Lower leg skin (tissue), 4 donors: ENCODE data around the gene GNAS-AS1. TPM values are rescaled to one million over a fixed set of nuclear protein-coding genes. Genes with fewer than 3 reads are reported as not detected.

ENCODE experiments used
- DNase-seq, 2 donors: peaks; one replicate each; pipeline ENCODE4 v3.0.0-alpha.2; 2019; ENCODE audit warnings: low spot score in 2 of 2
- H3K4me3 ChIP-seq: fragments of 200-600 bp; sonication (generic); 2 replicates; pipeline ENCODE4 v1.5.1; 2017; ENCODE audit warnings: mild to moderate bottlenecking, low read depth; ENCODE audit not compliant: poor library complexity, severe bottlenecking
- POLR2A ChIP-seq, 2 donors: fragments of 450-650 bp; IDR thresholded peaks; one replicate each; pipeline ENCODE4 v1.6.1; 2016 to 2017; ENCODE audit warnings: antibody characterized with exemption in 2 of 2, mild to moderate bottlenecking in 1 of 2, moderate library complexity in 1 of 2
- WGBS, 2 donors: methylation state at CpG; one replicate each; pipeline ENCODE4 v1.1.5; 2018; 5-methylcytosine and 5-hydroxymethylcytosine counted together
- intact Hi-C: fragments of 100-400 bp; cut with DNase I; formaldehyde crosslinking; loops from one replicate; pipeline ENCODE4 v1.15.0; 2023; ENCODE audit warnings: low total_unique reads
- total RNA-seq, 4 donors: library from RNA; depleted of rRNA; stranded (reverse); fragments of >200 nt; gene quantifications; one replicate each; pipeline ENCODE4 v1.1.0, GENCODE V29; 2016
- TF ChIP-seq, protein P1 (sequence below), 3 donors: fragments of 450-650 bp; IDR thresholded peaks; one replicate each; pipeline ENCODE4 v1.5.1; 2016; ENCODE audit warnings: antibody characterized with exemption in 3 of 3, mild to moderate bottlenecking in 3 of 3, moderate library complexity in 2 of 3

GNAS-AS1 gene
- total RNA-seq, 4 donors from 2014 or later: 0.39 TPM; not detected in 3

DNA sequence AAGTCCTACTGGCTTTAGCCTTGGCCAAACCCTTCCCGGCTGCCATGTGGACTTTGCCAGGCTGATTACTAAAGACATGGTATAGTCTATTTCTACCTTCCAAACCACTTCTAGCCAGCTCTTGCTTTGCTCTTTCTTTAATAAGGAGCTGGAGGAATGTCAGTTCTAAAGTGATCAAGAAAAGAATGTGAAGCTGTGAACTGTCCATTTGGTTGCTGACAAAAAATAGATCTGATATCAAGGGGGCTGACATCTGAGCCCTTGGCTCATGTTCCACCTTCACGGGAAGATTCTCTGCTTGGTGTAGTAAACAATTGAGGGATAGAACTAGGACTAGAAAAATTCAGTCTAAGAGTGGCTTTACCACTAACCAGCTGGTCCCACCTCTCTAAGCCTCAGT is 22.6 kb downstream of the GNAS-AS1 start:
- TF ChIP-seq, protein P1, sequence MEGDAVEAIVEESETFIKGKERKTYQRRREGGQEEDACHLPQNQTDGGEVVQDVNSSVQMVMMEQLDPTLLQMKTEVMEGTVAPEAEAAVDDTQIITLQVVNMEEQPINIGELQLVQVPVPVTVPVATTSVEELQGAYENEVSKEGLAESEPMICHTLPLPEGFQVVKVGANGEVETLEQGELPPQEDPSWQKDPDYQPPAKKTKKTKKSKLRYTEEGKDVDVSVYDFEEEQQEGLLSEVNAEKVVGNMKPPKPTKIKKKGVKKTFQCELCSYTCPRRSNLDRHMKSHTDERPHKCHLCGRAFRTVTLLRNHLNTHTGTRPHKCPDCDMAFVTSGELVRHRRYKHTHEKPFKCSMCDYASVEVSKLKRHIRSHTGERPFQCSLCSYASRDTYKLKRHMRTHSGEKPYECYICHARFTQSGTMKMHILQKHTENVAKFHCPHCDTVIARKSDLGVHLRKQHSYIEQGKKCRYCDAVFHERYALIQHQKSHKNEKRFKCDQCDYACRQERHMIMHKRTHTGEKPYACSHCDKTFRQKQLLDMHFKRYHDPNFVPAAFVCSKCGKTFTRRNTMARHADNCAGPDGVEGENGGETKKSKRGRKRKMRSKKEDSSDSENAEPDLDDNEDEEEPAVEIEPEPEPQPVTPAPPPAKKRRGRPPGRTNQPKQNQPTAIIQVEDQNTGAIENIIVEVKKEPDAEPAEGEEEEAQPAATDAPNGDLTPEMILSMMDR (IDR thresholded peaks at IDR 0.05): no peak
- WGBS, 2 donors: 94 to 98% methylated on average over 2 of the region's 2 CpGs
- no peak for DNase-seq
- intact Hi-C loops: no loop called here
- H3K4me3 ChIP-seq: no peak overlapping the region

DNA sequence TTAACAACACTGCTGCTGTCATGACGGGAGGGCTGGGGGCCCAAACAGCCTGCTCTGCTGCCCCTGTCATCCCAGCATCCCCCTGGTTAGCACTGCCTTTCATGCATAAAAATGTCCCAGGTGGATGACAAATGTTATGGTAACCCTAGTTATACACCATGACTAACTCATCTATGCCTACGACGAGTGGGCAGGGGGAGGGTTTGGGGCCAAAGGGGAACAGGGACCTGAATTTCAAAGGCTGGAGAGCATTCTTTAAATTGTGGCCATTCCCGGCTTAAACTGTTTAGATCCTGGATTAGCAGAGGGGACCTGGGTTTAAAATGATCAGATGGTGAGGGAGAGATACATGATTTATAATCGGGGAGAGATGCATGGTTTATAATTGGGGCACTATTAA is 24.4 kb downstream of the GNAS-AS1 start:
- no peak overlapping the region for H3K4me3 ChIP-seq
- intact Hi-C loops: no loop called here
- 84 to 93% methylated on average over 5 of the region's 5 CpGs for WGBS, 2 donors
- no peak for DNase-seq
- TF ChIP-seq POLR2A (IDR thresholded peaks at IDR 0.05): no peak
- TF ChIP-seq, protein P1 (IDR thresholded peaks at IDR 0.05): no peak

DNA sequence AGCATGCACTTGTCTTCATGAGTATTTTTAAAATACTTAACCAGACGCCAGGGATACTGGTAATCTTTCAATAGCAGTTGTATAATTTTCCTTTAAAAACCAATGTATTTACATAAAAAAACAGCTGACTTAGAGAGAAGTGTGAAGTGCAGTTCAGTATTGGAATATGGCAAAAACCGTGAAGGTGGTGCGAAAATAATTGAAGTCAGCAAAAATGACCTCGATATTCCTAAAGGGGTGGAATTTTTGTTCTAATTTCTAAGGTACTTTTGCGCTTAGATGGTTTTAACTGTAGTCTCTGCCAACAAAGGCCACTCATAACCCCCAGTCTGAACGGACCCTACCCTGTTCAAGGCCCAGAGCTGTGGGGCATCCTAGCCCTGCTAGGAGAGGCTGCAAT is 25.3 kb downstream of the GNAS-AS1 start:
- 91 to 94% methylated on average over 6 of the region's 6 CpGs for WGBS, 2 donors
- intact Hi-C loops: no loop called here
- TF ChIP-seq POLR2A (IDR thresholded peaks at IDR 0.05): no peak
- TF ChIP-seq, protein P1 (IDR thresholded peaks at IDR 0.05): no peak

DNA sequence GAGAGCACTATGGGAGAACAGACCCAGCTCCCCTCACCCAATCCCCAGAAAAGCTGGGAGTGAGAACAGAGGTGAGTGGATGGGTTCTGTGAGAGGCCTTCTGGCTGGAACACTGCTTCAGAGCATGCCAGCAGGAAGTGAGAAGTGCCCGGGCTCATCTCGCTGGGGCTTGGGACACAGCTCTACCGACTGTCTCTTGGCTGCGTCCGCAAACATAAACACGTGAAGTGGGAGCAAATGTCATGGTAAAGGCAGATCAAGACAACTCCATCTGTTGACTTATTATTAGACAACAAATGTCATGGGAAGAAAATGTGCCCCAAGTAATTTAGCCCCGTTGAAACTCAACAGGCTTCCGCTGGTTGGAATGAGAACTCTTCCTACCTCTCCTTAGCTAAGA is 25.9 kb downstream of the GNAS-AS1 start:
- DNase-seq: no peak
- intact Hi-C loops: no loop called here

More for the DNA sequence above, 25.3 kb downstream of the GNAS-AS1 start:
- no peak overlapping the region for H3K4me3 ChIP-seq
- no peak for DNase-seq

DNA sequence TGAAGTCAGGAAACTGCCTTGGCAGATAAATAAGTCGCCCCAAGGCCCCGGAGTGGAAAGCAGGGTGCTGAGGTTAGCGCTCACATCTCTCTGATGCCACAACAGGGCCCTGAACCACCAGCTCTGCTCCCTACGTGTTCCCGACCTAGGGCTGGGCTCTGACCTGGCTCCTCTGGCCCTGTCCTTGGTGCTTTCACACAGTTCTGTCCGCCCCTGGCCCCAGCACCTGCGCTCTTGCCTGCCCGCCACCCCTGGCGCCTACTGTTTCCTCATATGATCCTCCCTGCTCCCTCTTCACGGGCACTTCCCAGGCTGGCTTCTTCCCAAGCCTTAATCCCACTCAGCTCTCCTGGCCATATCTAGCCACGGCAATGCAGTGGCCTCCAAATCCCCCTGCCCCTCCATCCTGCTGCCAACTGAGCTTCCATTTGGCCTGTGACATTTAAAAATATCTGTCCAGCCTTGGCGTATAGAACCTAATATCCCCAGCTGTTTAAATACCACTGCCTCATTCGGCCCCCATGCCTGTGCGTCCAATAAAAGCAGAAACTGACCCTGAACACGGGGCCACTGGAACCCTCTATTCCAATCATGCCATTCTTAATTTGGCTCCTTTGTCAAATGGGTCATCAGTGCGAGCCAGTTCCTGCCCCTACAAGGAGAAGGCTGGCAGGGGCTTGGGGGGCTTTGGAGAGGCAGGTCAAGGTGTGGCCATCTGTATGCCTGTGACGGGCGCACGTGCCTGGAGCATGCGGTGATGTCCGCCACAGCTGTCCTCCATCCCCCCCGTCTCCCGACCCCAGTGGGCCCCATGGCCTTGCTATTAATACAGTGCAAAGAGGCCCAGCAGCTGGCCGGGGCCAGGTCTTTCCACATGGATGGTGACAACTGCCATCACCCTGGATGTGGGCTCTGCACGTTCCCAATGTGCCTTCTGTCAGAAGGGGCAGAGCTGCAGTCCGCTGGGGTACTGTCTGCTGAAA is 27.7 kb downstream of the GNAS-AS1 start:
- intact Hi-C loops: no loop called here
- 93 to 95% methylated on average over 26 of the region's 26 CpGs for WGBS, 2 donors
- no peak for DNase-seq
- TF ChIP-seq POLR2A (IDR thresholded peaks at IDR 0.05): no peak
- TF ChIP-seq, protein P1 (IDR thresholded peaks at IDR 0.05): no peak
- no peak overlapping the region for H3K4me3 ChIP-seq

More for the DNA sequence above, 25.9 kb downstream of the GNAS-AS1 start:
- no peak overlapping the region for H3K4me3 ChIP-seq
- 78 to 85% methylated on average over 8 of the region's 8 CpGs for WGBS, 2 donors
- TF ChIP-seq, protein P1 (IDR thresholded peaks at IDR 0.05): no peak
- TF ChIP-seq POLR2A (IDR thresholded peaks at IDR 0.05): no peak
